ENCODE measurements around the gene HPSE. TPM values are rescaled to one million over a fixed set of nuclear protein-coding genes. Genes with fewer than 3 reads are reported as not detected.

HPSE gene
- polyA plus RNA-seq, 3 donors = 21.2 to 65.8 (median 31.2) TPM

- Mint-ChIP-seq H3K36me3 (peaks cover 34 to 60% of the 10 kb centered on the region in 2 donors), H3K4me1 (peaks cover 82% of the 10 kb centered on the region), H3K4me3 (no peak overlapping the region), H3K9me3 (peaks cover 0 to 6% (median 0%) of the 10 kb centered on the region in 7 donors), H3K27ac (peak overlapping the region; percentile 68 to 99 (median 83)), H3K27me3 (ENCODE audit: low read depth in 3 of 3) (peaks cover 0 to 1% (median 0%) of the 10 kb centered on the region in 3 donors)
- Histone ChIP-seq H3K9me3 (replicated peaks in 1 of 2; ENCODE audit: control insufficient read depth in 1 of 2, insufficient read depth in 1 of 2, low read length in 2 of 2) (no peaks in the 10 kb centered on the region), H3K4me1 (ENCODE audit: control insufficient read depth in 1 of 2, insufficient read depth in 2 of 2, low read length in 2 of 2) (peaks cover 82% of the 10 kb centered on the region in 2 donors), H2AFZ (ENCODE audit: insufficient read depth, low read depth, low read length, poor library complexity, severe bottlenecking) (no peak overlapping the region), H3K27ac (ENCODE audit: low read depth in 1 of 2, low read length in 2 of 2) (peak overlapping the region; percentile 43 to 93), H3K27me3 (ENCODE audit: control insufficient read depth in 2 of 2, insufficient read depth in 2 of 2, low read length in 2 of 2) (no peaks in the 10 kb centered on the region), H3K4me3 (replicated peaks in 1 of 3; ENCODE audit: low read depth in 2 of 3, low read length in 3 of 3) (no peak overlapping the region), H3K4me2 (replicated peaks; ENCODE audit: extremely low read depth, low read length, poor library complexity, severe bottlenecking) (no peak overlapping the region), H3K9ac (ENCODE audit: insufficient read depth, low read length, poor library complexity, severe bottlenecking) (no peak overlapping the region), H4K20me1 (ENCODE audit: insufficient read depth, low read length) (no peaks in the 10 kb centered on the region), H3K36me3 (replicated peaks in 1 of 2; ENCODE audit: control insufficient read depth in 1 of 2, insufficient read depth in 2 of 2, low read length in 2 of 2) (peaks cover 3 to 21% of the 10 kb centered on the region in 2 donors), H3K79me2 (ENCODE audit: insufficient read depth, low read length) (peaks cover 5% of the 10 kb centered on the region)
- 20% methylated on average over 1 of the region's 3 CpGs for WGBS (ENCODE audit: insufficient coverage)
- TF ChIP-seq CTCF (IDR thresholded peaks at IDR 0.05) = no peak
- intact Hi-C loops (cut with micrococcal nuclease) = no loop called here
- DNase-seq = peak; percentile 45 to 74 (median 57)
Observed at GRCh38 chr4:83318666-83319065, 16.0 kb downstream of the HPSE start.

GRCh38 chr4:83317671-83318070 lies 17.0 kb downstream of the HPSE start:
- Mint-ChIP-seq H3K27ac (peak overlapping the region in 6 of 7 donors; percentile 96 to 100 (median 98)), H3K4me3 (no peak overlapping the region), H3K27me3 (ENCODE audit: low read depth in 3 of 3) (peaks cover 0 to 1% (median 0%) of the 10 kb centered on the region in 3 donors), H3K4me1 (peaks cover 72% of the 10 kb centered on the region), H3K36me3 (peaks cover 37 to 64% of the 10 kb centered on the region in 2 donors), H3K9me3 (peaks cover 0 to 6% (median 0%) of the 10 kb centered on the region in 7 donors)
- Histone ChIP-seq H2AFZ (ENCODE audit: insufficient read depth, low read depth, low read length, poor library complexity, severe bottlenecking) (no peak overlapping the region), H3K27ac (ENCODE audit: low read depth in 1 of 2, low read length in 2 of 2) (peak overlapping the region in 1 of 2 donors; percentile 91), H3K79me2 (ENCODE audit: insufficient read depth, low read length) (no peaks in the 10 kb centered on the region), H3K4me2 (replicated peaks; ENCODE audit: extremely low read depth, low read length, poor library complexity, severe bottlenecking) (no peak overlapping the region), H3K4me1 (ENCODE audit: control insufficient read depth in 1 of 2, insufficient read depth in 2 of 2, low read length in 2 of 2) (peaks cover 72% of the 10 kb centered on the region in 2 donors), H3K27me3 (ENCODE audit: control insufficient read depth in 2 of 2, insufficient read depth in 2 of 2, low read length in 2 of 2) (no peaks in the 10 kb centered on the region), H3K36me3 (replicated peaks in 1 of 2; ENCODE audit: control insufficient read depth in 1 of 2, insufficient read depth in 2 of 2, low read length in 2 of 2) (peaks cover 6 to 27% of the 10 kb centered on the region in 2 donors), H4K20me1 (ENCODE audit: insufficient read depth, low read length) (no peaks in the 10 kb centered on the region), H3K9ac (ENCODE audit: insufficient read depth, low read length, poor library complexity, severe bottlenecking) (peak overlapping the region; percentile 58), H3K9me3 (replicated peaks in 1 of 2; ENCODE audit: control insufficient read depth in 1 of 2, insufficient read depth in 1 of 2, low read length in 2 of 2) (no peaks in the 10 kb centered on the region), H3K4me3 (replicated peaks in 1 of 3; ENCODE audit: low read depth in 2 of 3, low read length in 3 of 3) (no peak overlapping the region)
- intact Hi-C loops (cut with micrococcal nuclease) = no loop called here
- TF ChIP-seq CTCF (IDR thresholded peaks at IDR 0.05) = no peak
- no CpG with 5 or more reads among the region's 4 CpGs for WGBS (ENCODE audit: insufficient coverage)
- no peak for DNase-seq
